ENCODE data around the gene RGS5. TPM values are rescaled to one million over a fixed set of nuclear protein-coding genes. Genes with fewer than 3 reads are reported as not detected.

RGS5 gene
- total RNA-seq, 5 donors from 2014 or later (not counting 1 experiment from before 2014, with no cell fraction given), result 1.9 to 4.5 (median 3.4) TPM

- WGBS (ENCODE audit: insufficient coverage), result no CpG with 5 or more reads among the region's 4 CpGs
- no peaks in the 10 kb centered on the region for H3K9me3 ChIP-seq
- POLR2A ChIA-PET, result no interaction called here
These were observed 109.5 kb downstream of the RGS5 start for GRCh38 chr1:163093169-163093568.

More at GRCh38 chr1:163093169-163093568, 109.5 kb downstream of the RGS5 start:
- Histone ChIP-seq H3K36me3 (ENCODE audit: control insufficient read depth in 2 of 2, extremely low read depth in 1 of 2, insufficient read depth in 1 of 2, low read length in 1 of 2) (no peaks in the 10 kb centered on the region), H3K4me3 (ENCODE audit: control insufficient read depth in 1 of 2, extremely low read depth in 1 of 2, low read length in 1 of 2) (no peak overlapping the region), H3K4me1 (ENCODE audit: control insufficient read depth in 1 of 2, extremely low read depth in 1 of 2, insufficient read depth in 2 of 2, low read length in 2 of 2) (no peaks in the 10 kb centered on the region), H3K27ac (ENCODE audit: low read length) (no peak overlapping the region), H3K27me3 (replicated peaks in 1 of 2; ENCODE audit: control insufficient read depth in 2 of 2, extremely low read depth in 1 of 2, insufficient read depth in 2 of 2, low read length in 1 of 2) (peaks cover 0 to 8% of the 10 kb centered on the region in 2 experiments)
- DNase-seq, result no peak
- H3K4me3 Mint-ChIP-seq, result no peak overlapping the region
- no peaks in the 10 kb centered on the region for H3K9me3 Mint-ChIP-seq
- ATAC-seq (replicated peaks in 1 of 4), result no peak
- H3K36me3 Mint-ChIP-seq, result no peaks in the 10 kb centered on the region
- H3K4me1 Mint-ChIP-seq, result no peaks in the 10 kb centered on the region
- peaks cover 2 to 12% of the 10 kb centered on the region in 2 donors for H3K27me3 Mint-ChIP-seq
- no peak overlapping the region for H3K27ac Mint-ChIP-seq
- CTCF ChIA-PET, result no interaction called here

Other genes starting within 250 kb of the RGS5 start
- gene RGS4, start 133.6 kb downstream of the RGS5 start, total RNA-seq, result not detected
- gene NUF2, start 119.0 kb upstream of the RGS5 start, total RNA-seq, result 1 to 10 TPM; 1.3 to 3.4 (median 2.3) TPM